GM18909 (cell line): ENCODE results near the gene PADI1.
"Not testable (repeated sequence)": the region's sequence is repeated elsewhere in the genome, so short reads cannot be mapped to it uniquely, and the experiment has no call there.

ENCODE experiments used
- ATAC-seq: cut with Tn5 transposase; IDR thresholded peaks from one replicate; pipeline ENCODE4 v1.9.1; 2021; ENCODE audit warnings: mild to moderate bottlenecking; ENCODE audit not compliant: unreplicated experiment, poor library complexity

The PADI1 gene

DNA sequence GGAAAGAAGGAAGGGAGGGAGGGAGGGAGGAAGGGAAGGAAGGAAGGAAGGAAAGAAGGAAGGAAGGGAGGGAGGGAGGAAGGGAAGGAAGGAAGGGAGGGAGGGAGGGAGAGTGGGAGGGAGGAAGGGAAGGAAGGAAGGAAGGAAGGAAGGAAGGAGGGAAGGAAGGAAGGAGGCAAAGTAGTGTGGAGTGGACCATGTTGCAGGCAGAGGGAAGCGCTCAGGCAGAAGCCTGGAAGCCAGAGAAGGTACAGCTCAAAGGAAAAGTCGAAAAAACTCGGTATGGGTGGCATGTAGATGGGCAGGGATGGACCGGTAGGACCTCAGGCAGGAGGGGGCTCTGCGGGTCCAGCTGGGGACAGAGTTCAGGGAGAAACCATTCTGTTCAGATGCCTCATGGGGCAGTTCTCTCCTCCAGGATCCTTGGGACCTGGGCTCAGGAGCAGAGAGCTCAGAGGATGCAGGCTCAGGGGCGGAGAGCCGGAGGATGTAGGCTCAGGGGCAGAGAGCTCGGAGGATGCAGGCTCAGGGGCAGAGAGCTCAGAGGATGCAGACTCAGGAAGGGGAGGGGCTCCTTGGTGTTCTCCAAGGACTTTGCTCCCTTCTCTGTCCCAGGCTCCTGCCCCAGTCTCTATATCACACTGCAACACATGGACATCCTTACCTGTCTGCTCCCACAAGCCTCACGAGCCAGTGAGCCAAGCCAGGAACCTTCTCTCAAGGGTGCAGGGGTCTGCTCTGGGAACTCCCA, 30.4 kb downstream of the PADI1 start:
- ATAC-seq = no peak

- ATAC-seq = no peak
These were observed 32.0 kb downstream of the PADI1 start for GRCh38 chr1:17236779-17237560.

DNA sequence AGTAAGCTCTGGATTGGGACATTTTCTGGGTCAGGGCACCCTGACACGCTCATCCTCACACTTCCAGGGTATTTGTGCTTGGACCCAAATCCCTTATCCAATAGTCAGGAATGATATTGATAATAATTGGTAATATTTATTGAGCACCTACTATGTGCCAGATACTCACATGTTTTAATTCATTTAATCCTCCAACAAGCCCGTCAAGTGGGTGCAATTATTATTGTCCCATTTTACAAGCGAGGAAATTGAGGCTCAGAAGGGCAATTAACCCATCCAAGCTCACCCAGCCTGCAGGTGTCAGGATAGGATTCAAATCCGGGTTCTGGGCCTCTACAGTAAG, 32.6 kb downstream of the PADI1 start:
- ATAC-seq = no peak

DNA sequence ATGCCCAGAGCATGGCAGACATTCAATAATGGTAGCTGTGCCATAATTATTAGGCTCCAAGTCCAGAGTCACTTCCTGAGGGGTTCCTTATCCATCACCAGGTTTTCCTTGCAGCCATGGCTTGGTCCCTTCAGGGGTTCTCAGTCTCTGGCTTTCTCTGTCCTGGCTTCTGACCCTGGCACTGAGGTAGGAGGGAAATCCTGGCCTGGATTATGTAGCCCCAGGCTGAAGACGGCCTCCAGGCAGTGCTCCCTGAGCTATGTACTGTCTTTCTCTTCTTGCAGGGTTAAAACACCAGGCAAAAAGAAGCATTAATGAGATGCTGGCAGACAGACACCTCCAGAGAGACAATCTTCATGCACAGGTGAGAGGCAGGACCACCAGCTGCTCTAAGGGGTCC, 34.5 kb downstream of the PADI1 start:
- no peak for ATAC-seq

DNA sequence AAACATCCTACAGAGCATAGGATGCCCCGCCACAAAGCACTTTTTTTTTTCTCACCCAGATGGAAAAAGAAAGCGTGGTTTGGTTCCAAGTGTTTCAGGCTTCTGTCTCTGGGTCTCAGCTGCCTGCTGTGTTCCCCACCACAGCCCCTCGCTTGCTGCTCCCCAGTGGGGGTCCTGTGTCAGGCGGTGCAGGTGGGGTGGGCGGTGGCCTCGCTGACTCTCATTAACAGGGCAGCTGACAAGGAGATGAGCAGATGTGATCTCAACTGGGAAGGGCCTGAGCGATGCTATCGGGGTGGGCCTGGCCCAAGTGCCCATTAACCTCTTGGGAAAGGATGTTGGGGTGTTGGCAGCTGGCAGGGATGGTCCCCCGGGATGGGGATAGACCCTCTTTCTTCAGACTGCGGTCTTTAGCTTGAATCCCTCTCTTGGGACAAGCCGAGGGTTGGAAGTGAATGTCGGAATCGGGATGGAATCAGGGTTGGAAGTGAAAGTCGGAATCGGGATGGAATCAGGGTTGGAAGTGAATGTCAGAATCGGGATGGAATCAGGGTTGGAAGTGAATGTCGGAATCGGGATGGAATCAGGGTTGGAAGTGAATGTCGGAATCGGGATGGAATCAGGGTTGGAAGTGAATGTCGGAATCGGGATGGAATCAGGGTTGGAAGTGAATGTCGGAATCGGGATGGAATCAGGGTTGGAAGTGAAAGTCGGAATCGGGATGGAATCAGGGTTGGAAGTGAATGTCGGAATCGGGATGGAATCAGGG, 36.3 kb downstream of the PADI1 start:
- ATAC-seq = not testable (repeated sequence)

DNA sequence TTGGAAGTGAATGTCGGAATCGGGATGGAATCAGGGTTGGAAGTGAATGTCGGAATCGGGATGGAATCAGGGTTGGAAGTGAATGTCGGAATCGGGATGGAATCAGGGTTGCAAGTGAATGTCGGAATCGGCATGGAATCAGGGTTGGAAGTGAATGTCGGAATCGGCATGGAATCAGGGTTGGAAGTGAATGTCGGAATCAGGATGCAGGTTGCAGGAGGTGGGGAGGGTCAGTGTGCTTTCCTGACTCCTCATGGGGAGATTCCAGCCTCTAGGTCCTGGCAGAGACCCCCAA, 36.8 kb downstream of the PADI1 start:
- ATAC-seq = not testable (repeated sequence)

DNA sequence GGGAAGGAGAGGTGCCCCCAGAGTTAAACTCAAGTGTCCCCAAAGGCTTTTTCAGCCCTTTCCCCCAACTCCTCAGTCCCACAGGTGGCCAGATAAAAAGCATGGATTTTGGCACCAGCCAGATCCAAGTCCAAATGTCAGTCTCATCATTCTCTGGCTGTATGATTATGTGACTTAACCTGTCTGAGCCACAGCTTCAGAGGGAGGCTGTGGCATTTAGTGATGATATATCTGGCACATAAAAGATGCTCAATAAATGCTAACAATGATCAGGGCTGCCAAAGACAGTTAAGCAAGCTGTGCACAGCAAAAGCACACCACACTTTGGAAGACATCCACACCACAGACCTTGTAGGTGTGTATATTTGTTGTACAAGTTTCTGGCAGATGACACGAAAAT, 38.3 kb downstream of the PADI1 start:
- no peak for ATAC-seq

DNA sequence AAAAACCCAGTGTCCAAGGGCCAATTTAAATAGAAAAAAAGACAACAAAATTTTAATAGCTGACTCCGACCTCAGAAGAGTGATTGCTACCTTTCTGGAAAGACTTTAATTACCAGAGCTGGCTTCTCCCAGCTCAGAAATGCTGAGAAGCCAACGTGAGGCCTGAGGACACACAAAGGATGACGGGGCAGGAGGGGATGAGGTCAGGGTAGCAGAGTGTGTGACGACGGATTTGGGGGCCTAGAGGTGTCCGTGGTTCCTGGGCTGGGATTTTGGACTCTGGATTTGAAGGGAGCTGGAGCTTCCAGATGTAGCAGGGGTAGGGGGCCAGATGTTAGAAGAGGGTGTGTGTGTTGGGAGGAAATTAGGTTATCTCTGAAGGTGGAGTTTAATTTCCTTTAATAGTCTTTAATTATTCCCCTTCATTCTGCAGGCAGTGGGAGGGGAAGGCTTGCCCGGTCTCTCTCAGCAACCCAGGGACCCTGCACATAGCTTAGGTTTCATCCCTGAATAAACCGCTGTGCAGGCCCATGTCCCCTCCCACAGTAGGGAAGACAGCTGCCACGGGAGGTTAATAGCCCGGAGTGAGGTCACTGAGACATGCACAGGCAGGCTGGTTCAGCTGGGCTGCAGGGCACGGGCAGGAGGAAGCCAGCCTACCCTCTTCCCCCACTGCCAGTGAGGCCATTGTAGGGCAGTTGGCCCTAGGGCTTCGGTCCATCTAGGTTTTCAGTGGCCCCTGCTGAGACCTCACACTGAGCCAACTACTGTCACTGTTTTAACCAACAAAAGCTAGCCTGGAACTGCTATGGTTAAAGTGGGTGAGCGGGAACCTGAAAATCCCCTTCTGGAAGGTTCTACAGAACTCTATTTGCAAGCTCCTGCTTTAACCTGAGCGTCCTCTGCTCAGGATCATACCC, 40.2 kb downstream of the PADI1 start:
- ATAC-seq = no peak

- no peak for ATAC-seq
These were observed 40.9 kb downstream of the PADI1 start for GRCh38 chr1:17245816-17246325.

DNA sequence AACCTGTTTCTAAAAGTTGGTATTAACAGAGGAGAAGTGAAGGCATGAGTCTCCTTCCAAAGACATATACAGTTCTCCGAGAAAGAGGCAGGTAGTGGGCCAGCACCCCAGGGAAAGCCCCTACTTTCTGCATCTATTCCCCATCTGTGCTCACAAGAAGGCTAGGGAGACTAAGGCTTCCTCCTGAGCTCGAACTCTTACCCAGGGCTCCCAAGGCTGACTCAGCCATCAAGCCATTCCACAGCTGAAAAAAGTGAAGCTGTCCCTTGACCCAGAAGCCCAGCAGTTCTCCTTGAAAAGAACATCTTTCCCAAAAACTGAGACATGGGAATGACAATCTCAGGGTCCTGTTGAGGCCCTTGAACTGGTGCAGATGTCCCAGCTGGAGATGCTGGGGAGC, 42.0 kb downstream of the PADI1 start:
- ATAC-seq = no peak

GRCh38 chr1:17248781-17249180, 43.9 kb downstream of the PADI1 start, which contains the start of gene PADI3:
PADI3 (plus strand) TSS chr1:17249098; CDS start chr1:17249138, 40 bp downstream.
- ATAC-seq = no peak

- no peak for ATAC-seq
These were observed 45.7 kb downstream of the PADI1 start for GRCh38 chr1:17250601-17251000.

GRCh38 chr1:17251246-17251645, 46.3 kb downstream of the PADI1 start:
- ATAC-seq = no peak

GRCh38 chr1:17251701-17252376, 46.9 kb downstream of the PADI1 start:
- ATAC-seq = no peak

DNA sequence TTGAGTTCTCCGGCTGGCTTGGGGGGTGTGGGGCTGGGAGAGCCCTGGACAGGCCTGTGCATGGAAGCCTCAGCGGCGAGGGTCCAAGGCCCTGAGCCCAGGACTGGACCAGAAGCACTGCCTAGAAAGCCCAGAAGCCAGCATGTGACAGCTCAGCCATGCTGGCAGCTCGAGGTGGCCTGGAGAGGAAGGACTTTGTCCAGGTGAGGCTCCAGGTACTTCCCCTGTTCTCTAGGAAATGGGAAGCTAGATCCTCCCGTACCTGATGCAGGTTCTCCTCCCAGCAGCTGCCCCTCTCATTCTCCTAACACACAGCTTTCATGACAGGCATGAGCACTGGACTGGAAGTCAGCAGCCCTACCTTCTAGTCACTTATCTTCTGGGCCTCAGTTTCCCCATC, 50.4 kb downstream of the PADI1 start:
- ATAC-seq = no peak

- ATAC-seq = no peak
These were observed 53.3 kb downstream of the PADI1 start for GRCh38 chr1:17258116-17258757.

- ATAC-seq = no peak
These were observed 53.8 kb downstream of the PADI1 start for GRCh38 chr1:17258758-17259130.

DNA sequence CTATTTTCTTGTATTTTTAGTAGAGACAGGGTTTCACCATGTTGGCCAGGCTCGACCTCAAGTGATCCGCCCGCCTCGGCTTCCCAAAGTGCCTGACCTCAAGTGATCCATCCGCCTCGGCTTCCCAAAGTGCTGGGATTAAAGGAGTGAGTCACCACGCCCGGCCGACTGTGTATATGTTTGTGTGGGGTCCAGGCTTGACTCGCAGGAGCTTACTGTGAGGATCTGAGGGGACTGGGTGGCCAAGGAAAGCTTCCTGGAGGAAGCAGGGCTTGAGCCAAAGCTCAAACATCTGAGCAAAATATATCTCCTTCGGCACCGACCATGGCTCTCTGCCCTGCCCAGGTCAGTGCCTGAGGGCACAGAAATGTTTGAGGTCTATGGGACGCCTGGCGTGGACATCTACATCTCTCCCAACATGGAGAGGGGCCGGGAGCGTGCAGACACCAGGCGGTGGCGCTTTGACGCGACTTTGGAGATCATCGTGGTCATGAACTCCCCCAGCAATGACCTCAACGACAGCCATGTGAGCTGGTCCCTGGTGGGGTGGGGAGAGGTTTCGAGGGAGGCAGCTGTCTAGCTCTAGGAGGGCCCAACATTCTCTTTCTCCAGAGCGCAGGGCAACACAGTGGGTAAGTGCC, 54.4 kb downstream of the PADI1 start:
- ATAC-seq = no peak

- no peak for ATAC-seq
These were observed 55.3 kb downstream of the PADI1 start for GRCh38 chr1:17260264-17260663.
